ENCODE results near the gene PPRC1.
A peak's percentile ranks its signal among the peaks of the same experiment; 100 is the strongest.

The PPRC1 gene

GRCh38 chr10:102119417-102120141, 13.3 kb upstream of the PPRC1 start:
- no peak for FAIRE-seq
- peak; percentile 88 for DNase-seq (ENCODE audit: low spot score)

GRCh38 chr10:102120142-102120990, 12.5 kb upstream of the PPRC1 start, which contains the start of gene LDB1:
Gene LDB1 (minus strand): TSS chr10:102120368. CDS start chr10:102120110, 258 bp downstream.
- peak; percentile 93 for FAIRE-seq
- DNase-seq (ENCODE audit: low spot score), result peak; percentile 88

GRCh38 chr10:102120991-102121738, 11.7 kb upstream of the PPRC1 start:
- FAIRE-seq (peak; percentile 84), DNase-seq (ENCODE audit: low spot score) (peak; percentile 62)

GRCh38 chr10:102121739-102122372, 11.0 kb upstream of the PPRC1 start:
- DNase-seq (ENCODE audit: low spot score) (no peak), FAIRE-seq (no peak)

GRCh38 chr10:102122450-102122849, 10.4 kb upstream of the PPRC1 start:
- FAIRE-seq (no peak), DNase-seq (ENCODE audit: low spot score) (no peak)

GRCh38 chr10:102123223-102123622, 9.6 kb upstream of the PPRC1 start:
- DNase-seq (ENCODE audit: low spot score), result no peak
- no peak for FAIRE-seq

GRCh38 chr10:102131286-102132170, 1.3 kb upstream of the PPRC1 start:
- FAIRE-seq, result no peak

GRCh38 chr10:102132193-102132562, 662 bp upstream of the PPRC1 start:
- DNase-seq (ENCODE audit: low spot score) (no peak), FAIRE-seq (no peak)

More at GRCh38 chr10:102131286-102132170, 1.3 kb upstream of the PPRC1 start:
- no peak for DNase-seq (ENCODE audit: low spot score)

- DNase-seq (ENCODE audit: low spot score) (peak; percentile 71), FAIRE-seq (no peak)
Measured at GRCh38 chr10:102133373-102134195, 744 bp downstream of the PPRC1 start.

- DNase-seq (ENCODE audit: low spot score), result no peak
- FAIRE-seq, result no peak
Measured at GRCh38 chr10:102134416-102134815, 1.6 kb downstream of the PPRC1 start.

GRCh38 chr10:102135956-102136526, 3.2 kb downstream of the PPRC1 start:
- FAIRE-seq (no peak), DNase-seq (ENCODE audit: low spot score) (no peak)

- no peak for FAIRE-seq
- no peak for DNase-seq (ENCODE audit: low spot score)
Measured at GRCh38 chr10:102139281-102140110, 6.7 kb downstream of the PPRC1 start.

- FAIRE-seq, result no peak
Measured at GRCh38 chr10:102140218-102140617, 7.4 kb downstream of the PPRC1 start.

GRCh38 chr10:102140913-102141540, 8.2 kb downstream of the PPRC1 start:
- DNase-seq (ENCODE audit: low spot score), result no peak
- FAIRE-seq, result no peak

More at GRCh38 chr10:102140218-102140617, 7.4 kb downstream of the PPRC1 start:
- DNase-seq (ENCODE audit: low spot score), result no peak

- DNase-seq (ENCODE audit: low spot score) (no peak), FAIRE-seq (no peak)
Measured at GRCh38 chr10:102141583-102142107, 8.8 kb downstream of the PPRC1 start.

- FAIRE-seq (no peak), DNase-seq (ENCODE audit: low spot score) (no peak)
Measured at GRCh38 chr10:102146971-102147428, 14.2 kb downstream of the PPRC1 start.

GRCh38 chr10:102147561-102147960, 14.7 kb downstream of the PPRC1 start:
- no peak for DNase-seq (ENCODE audit: low spot score)
- FAIRE-seq, result no peak

Data from urothelium cell line (cell line).